GM18519 (cell line): ENCODE results near the gene EAF1.
"Not testable (repeated sequence)": the region's sequence is repeated elsewhere in the genome, so short reads cannot be mapped to it uniquely, and the experiment has no call there.

Experiments
- ATAC-seq: cut with Tn5 transposase; IDR thresholded peaks from one replicate; pipeline ENCODE4 v1.9.1; 2021; ENCODE audit warnings: mild to moderate bottlenecking, moderate library complexity; ENCODE audit not compliant: unreplicated experiment, low FRiP score

Gene EAF1

GRCh38 chr3:15451216-15452113 is 24.1 kb downstream of the EAF1 start:
- no peak for ATAC-seq

- ATAC-seq: no peak
Observed at GRCh38 chr3:15452156-15452555, 24.8 kb downstream of the EAF1 start.

DNA sequence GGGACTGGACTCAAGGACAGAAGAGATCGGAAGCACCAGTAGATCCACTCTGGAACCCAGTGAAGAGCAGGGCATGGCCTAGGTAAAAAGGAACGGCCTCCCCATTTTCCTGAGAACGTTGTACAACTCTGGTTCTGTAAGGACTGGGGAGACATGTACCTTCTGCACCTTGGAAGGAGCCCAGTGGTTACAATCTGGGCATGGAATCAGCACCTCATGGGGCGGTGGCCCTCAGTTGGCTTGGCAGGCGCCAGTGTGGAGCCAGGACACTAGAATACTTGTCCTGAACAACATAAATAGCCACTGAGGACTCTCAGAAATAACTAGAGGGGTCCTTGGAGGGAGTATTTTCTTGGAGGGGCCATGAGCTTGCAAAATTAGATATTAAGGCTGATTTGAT is 25.6 kb downstream of the EAF1 start:
- no peak for ATAC-seq

DNA sequence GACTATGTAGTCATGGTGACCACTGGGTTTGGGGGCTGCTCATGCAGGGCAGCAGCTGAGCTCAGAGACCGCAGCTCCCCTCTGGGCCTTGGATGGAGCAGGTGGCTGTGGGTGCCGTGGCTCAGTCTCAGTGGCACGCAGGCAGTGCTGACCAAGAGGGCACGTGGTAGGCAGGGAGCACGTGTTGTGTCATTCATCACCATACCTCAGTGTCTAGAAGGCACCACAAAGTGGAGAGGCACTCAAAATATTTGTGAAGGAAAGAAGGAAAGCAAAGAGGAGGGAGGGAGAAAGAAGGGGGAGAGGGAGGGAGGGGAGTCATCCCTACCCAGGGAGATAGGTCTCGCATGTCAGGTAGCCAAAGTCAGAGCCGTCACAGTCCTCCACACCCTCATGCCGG is 26.1 kb downstream of the EAF1 start:
- ATAC-seq: no peak

DNA sequence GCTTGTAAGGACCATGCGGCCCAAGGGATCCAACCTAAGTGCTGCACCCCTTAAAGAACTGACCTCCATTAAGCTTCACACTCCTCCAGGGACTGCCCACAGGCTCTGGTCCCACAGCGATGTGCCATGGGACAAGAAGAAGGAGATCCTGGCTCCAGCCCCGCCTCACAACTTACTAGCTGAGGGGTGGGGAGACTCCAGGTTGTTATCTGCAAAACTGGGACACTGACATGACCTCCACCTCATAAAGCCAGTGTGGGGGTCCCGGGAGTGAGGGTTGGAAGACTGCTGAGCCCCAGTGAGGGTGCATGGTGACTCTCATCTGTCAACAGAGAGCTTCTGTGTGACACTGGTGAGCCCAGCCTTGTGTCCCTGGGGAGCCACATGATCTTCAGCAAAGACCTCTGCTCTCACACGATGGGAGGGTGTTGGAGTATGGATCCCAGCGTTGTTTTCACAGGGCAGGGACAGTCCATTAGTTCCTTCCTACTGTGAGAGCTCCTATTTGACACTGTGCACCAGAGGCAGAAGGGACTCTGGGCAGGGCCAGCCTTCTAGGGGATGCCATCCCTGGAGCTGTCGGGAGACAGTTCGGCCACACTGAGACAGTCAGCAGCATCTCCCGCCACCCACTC is 26.7 kb downstream of the EAF1 start:
- ATAC-seq: no peak

DNA sequence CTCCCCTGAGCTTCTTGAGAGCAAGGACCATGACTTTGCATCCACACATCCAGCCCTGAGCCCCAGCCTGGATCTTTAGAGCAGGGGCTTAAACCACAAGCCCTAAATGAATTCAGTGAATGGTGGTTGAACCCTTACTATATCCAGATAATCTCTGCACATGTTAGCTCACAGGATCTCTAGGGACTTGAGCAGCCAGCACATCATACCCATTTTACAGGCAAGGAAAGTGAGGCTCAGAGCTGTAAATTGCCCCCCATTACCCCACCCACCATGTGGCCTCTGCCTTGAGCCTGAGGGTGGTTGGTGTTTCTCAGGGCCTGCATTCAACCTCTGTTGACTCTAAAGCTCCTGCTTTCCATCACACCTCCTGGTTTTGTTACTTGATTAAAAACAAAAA is 27.6 kb downstream of the EAF1 start:
- ATAC-seq: no peak

GRCh38 chr3:15455756-15456155 is 28.4 kb downstream of the EAF1 start:
- ATAC-seq: no peak

DNA sequence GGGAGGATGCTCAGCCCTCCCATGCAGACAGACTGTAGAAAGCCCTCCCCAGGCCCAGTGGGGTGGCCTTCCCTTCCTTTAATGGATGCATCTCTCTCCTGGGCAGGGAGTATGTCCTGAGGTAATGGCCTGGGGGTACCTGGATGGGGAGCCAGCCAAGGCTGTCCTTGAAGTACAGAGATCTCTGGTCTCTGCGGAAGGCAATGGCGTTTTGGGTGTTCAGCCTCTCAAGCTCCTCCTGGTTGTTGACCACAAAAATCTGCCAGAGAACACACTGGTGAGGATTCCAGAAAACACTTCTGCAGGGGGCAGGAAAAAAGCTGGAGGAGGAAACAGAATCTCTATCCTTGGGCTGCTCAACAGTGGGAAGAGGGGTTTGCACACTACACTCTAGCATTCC is 28.9 kb downstream of the EAF1 start:
- no peak for ATAC-seq

DNA sequence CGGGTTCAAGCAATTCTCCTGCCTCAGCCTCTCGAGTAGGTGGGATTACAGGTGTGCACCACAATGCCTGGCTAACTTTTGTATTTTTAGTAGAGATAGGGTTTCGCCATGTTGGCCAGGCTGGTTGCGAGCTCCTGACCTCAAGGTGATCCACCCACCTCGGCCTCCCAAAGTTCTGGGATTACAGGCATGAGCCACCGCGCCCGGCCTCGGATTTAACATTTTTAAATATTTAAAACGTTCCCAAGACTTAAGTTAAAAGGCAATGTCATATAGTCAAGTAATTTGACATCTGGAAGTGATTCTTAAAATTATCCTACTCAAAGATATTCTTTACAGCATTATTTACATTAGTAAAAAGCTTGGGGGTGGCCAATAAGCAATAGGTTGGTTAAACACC is 29.5 kb downstream of the EAF1 start:
- ATAC-seq: not testable (repeated sequence)

DNA sequence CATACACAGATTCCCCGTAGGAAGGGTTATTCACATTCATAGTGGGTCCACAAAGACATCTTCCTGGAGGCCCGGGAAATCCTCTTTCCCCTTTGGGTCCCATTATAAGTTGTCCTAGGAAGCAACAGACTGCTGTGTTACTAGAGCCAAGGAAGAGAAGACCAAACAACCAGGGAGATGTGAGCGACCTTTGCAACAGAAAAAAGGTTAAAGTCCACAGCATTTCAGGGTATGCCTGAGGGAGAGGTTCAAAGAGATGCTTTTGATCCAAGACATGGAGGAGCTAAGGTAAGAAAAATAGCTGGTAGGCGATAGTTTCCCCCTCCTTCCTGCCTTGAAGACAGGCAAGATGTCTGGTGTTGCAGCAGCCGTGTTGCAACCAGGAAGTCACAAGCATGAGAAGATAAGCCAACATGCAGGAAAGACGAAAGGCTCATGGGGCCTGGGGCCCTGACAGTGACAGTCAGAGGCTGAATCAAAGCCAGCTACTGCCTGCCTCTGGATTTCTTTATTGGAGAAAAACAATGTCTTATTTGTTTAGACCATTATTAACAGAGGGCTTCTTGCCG is 30.9 kb downstream of the EAF1 start:
- ATAC-seq: no peak

DNA sequence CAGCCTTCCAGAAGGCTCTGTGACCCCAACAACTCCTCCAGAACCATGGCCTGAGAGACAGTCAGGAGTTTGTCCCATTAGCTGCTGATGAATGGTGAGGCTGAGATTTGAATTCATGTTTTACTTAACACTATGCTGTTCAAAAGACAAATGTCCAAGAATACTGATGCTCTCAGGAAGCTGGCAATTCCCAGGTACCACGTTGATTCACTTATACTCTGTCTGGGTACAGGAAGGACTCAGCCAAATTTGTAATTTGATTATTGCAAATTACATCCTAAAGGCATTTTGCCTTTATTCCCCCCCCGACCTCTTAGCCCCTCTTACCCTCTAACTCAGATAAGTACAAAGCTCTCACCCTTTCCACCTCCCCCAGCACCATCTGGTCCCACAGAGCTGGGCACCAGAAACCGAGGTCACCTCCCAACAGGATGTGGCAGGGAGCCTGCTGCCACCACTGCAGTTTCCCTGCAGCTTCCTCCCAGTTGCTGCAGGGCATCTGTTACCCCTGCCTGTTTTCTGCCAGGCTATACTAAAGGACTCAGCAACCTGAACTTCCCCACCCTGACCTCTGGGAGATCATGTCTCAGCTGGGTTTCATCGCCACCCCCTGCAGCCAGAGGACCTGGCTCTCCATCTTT is 33.6 kb downstream of the EAF1 start:
- ATAC-seq: no peak

GRCh38 chr3:15462451-15462850 is 35.1 kb downstream of the EAF1 start:
- no peak for ATAC-seq

- ATAC-seq: no peak
Observed at GRCh38 chr3:15465876-15466585, 38.6 kb downstream of the EAF1 start.

DNA sequence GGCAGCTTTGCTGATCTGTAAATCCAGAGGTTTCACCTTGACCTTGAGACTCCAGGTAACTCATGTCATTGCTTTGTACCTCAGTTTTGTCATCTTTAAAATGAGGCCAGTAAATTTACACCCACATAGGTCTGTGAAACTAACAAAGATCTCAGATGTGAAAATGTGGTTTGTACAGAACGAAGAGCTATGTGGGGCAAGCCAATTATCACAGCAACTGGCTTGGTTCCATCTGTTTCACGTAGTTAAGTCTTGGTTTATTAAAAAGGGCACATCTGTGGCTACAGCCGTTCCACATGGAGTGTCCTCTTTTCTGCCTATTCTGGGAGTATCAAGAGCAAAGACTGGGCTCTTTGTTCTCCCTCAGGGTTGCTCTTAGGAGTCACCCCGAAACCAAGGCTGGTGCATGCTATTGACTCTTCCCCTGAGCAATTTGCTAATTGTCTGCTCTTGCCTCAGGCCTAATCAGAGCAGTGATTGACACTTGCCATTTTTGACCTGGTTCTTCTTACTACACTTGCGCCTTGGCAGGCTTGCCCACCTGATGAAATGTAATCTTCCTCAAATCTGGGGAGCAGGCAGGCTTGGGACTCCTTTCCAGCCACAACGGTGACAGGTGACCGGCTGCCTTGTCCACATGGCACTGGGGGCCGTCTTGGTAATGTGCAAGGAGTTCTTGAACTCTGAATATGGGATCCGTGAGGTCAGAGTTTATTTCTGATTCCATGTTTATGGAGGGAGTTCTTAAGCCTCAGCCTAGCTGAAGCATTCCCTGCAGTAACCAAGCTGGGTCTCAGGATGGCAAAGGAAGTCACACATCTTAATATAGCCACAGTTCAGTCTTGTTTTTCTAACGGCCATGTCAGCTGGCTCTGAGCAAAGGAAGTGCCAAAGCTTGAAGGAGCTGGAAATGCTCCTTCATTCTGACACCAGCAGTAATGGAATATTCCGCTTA is 40.1 kb downstream of the EAF1 start:
- peak; percentile 31 for ATAC-seq

DNA sequence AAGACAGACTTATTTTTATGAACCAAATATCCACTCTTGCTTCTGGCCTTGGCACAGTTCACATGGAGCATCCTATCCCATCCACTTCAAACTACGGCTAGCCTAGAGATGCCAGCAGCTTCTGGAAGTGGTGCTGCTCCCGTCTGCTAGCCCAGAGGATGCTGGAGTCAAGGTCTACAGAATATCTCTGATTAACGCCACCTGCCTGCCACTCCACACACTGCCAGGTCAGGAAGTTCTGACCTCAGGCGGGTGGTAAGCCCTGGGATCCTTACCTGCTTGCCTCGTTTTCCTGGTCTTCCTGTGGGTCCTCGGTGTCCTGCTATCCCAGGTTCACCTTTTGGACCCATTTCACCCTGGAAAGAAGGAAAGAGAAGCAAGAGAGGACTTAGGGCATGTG is 42.9 kb downstream of the EAF1 start:
- ATAC-seq: no peak

- no peak for ATAC-seq
Observed at GRCh38 chr3:15470849-15471248, 43.5 kb downstream of the EAF1 start.

- ATAC-seq: no peak
Observed at GRCh38 chr3:15471861-15472260, 44.5 kb downstream of the EAF1 start.

- no peak for ATAC-seq
Observed at GRCh38 chr3:15475161-15475560, 47.8 kb downstream of the EAF1 start.

DNA sequence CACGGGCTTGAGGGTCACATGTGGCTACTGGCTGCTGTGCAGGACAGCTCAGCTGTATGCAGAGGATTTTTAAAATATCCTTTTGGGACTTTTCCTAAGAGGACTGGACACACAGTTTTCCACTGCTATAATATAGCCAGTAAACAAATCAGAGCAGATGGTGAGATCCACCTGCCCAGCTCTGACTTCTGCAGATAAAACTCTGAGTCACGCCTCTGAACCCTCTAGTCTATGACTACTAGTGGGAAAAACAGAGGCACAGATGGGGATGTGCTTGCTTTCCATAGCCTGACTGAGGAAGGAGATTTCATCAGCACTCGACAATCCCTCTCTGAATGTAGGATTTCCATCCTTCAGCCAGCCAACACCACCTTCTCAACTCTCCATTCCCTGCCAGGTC is 49.0 kb downstream of the EAF1 start:
- ATAC-seq: no peak
